ENCODE results near the gene HORMAD2. TPM values are rescaled to one million over a fixed set of nuclear protein-coding genes. Genes with fewer than 3 reads are reported as not detected.

HORMAD2 gene
- total RNA-seq, 2 donors from 2014 or later = 6.9 TPM; not detected in 1

- intact Hi-C loops (cut with DNase I) = no loop called here
- H3K4me3 ChIP-seq = no peak overlapping the region
- TF ChIP-seq POLR2A (IDR thresholded peaks at IDR 0.05) (no peak), CTCF (IDR thresholded peaks at IDR 0.05) (no peak), POLR2AphosphoS5 (IDR thresholded peaks at IDR 0.05) (no peak)
- no peak overlapping the region for H3K27ac ChIP-seq
- no peaks in the 10 kb centered on the region for H3K9me3 ChIP-seq
- 77% methylated on average over 1 of the region's 1 CpG for WGBS
- DNase-seq (ENCODE audit: low spot score) = no peak
- no peaks in the 10 kb centered on the region for H3K4me1 ChIP-seq (replicated peaks)
- H3K27me3 ChIP-seq (replicated peaks; ENCODE audit: insufficient read depth) = no peaks in the 10 kb centered on the region
- H3K36me3 ChIP-seq = no peaks in the 10 kb centered on the region
These were observed 47.5 kb downstream of the HORMAD2 start for GRCh38 chr22:30127749-30128166.

GRCh38 chr22:30128511-30128910, 48.2 kb downstream of the HORMAD2 start:
- no peaks in the 10 kb centered on the region for H3K27me3 ChIP-seq (replicated peaks; ENCODE audit: insufficient read depth)
- no peak for TF ChIP-seq POLR2A (IDR thresholded peaks at IDR 0.05)
- H3K27ac ChIP-seq = no peak overlapping the region
- DNase-seq (ENCODE audit: low spot score) = no peak
- no peaks in the 10 kb centered on the region for H3K9me3 ChIP-seq
- intact Hi-C loops (cut with DNase I) = no loop called here
- no peaks in the 10 kb centered on the region for H3K4me1 ChIP-seq (replicated peaks)
- H3K4me3 ChIP-seq = no peak overlapping the region
- WGBS = 58% methylated on average over 2 of the region's 2 CpGs
- no peaks in the 10 kb centered on the region for H3K36me3 ChIP-seq

GRCh38 chr22:30129636-30130035, 49.4 kb downstream of the HORMAD2 start:
- intact Hi-C loops (cut with DNase I) = no loop called here
- Histone ChIP-seq H3K27me3 (replicated peaks; ENCODE audit: insufficient read depth) (no peaks in the 10 kb centered on the region), H3K36me3 (no peaks in the 10 kb centered on the region), H3K27ac (no peak overlapping the region), H3K9me3 (no peaks in the 10 kb centered on the region), H3K4me1 (replicated peaks) (no peaks in the 10 kb centered on the region), H3K4me3 (no peak overlapping the region)
- WGBS = 97% methylated on average over 1 of the region's 1 CpG
- no peak for DNase-seq (ENCODE audit: low spot score)
- TF ChIP-seq CTCF (IDR thresholded peaks at IDR 0.05) (no peak), POLR2AphosphoS5 (IDR thresholded peaks at IDR 0.05) (no peak)

GRCh38 chr22:30132290-30132996, 52.2 kb downstream of the HORMAD2 start:
- TF ChIP-seq CTCF (IDR thresholded peaks at IDR 0.05) (no peak), POLR2A (IDR thresholded peaks at IDR 0.05) (no peak), POLR2AphosphoS5 (IDR thresholded peaks at IDR 0.05) (no peak)
- intact Hi-C loops (cut with DNase I) = no loop called here
- H3K4me3 ChIP-seq = no peak overlapping the region
- no peaks in the 10 kb centered on the region for H3K9me3 ChIP-seq
- no peaks in the 10 kb centered on the region for H3K36me3 ChIP-seq
- 62% methylated on average over 4 of the region's 4 CpGs for WGBS
- DNase-seq (ENCODE audit: low spot score) = no peak
- H3K27ac ChIP-seq = no peak overlapping the region
- no peaks in the 10 kb centered on the region for H3K4me1 ChIP-seq (replicated peaks)
- H3K27me3 ChIP-seq (replicated peaks; ENCODE audit: insufficient read depth) = no peaks in the 10 kb centered on the region

- Histone ChIP-seq H3K9me3 (no peaks in the 10 kb centered on the region), H3K27ac (no peak overlapping the region), H3K4me1 (replicated peaks) (no peaks in the 10 kb centered on the region), H3K27me3 (replicated peaks; ENCODE audit: insufficient read depth) (no peaks in the 10 kb centered on the region), H3K36me3 (no peaks in the 10 kb centered on the region), H3K4me3 (no peak overlapping the region)
- TF ChIP-seq POLR2AphosphoS5 (IDR thresholded peaks at IDR 0.05) (no peak), CTCF (IDR thresholded peaks at IDR 0.05) (no peak), POLR2A (IDR thresholded peaks at IDR 0.05) (no peak)
- DNase-seq (ENCODE audit: low spot score) = no peak
- intact Hi-C loops (cut with DNase I) = no loop called here
These were observed 60.1 kb downstream of the HORMAD2 start for GRCh38 chr22:30140414-30140813.

Measured in prostate gland (tissue), 2 donors.